Esophagus muscularis mucosa (tissue), 4 donors: ENCODE data around the gene KIAA0040.

Experiments used
- CTCF ChIP-seq, 3 experiments: fragments of 200-600 bp in 2 of 3; fragments of 450-650 bp in 1 of 3; sonication (generic) in 2 of 3; IDR thresholded peaks; one replicate each; pipeline ENCODE4 v1.5.1; 2017 to 2019; ENCODE audit warnings: antibody characterized with exemption in 3 of 3, mild to moderate bottlenecking in 2 of 3, moderate library complexity in 1 of 3
- EP300 ChIP-seq: sonication (generic); formaldehyde crosslinking; IDR thresholded peaks from one replicate; pipeline ENCODE4 v1.6.1; 2017; ENCODE audit warnings: antibody characterized with exemption
- POLR2AphosphoS5 ChIP-seq, 2 donors: sonication (generic); formaldehyde crosslinking; IDR thresholded peaks; one replicate each; pipeline ENCODE4 v1.6.1; 2017; ENCODE audit warnings: antibody characterized with exemption in 2 of 2

DNA sequence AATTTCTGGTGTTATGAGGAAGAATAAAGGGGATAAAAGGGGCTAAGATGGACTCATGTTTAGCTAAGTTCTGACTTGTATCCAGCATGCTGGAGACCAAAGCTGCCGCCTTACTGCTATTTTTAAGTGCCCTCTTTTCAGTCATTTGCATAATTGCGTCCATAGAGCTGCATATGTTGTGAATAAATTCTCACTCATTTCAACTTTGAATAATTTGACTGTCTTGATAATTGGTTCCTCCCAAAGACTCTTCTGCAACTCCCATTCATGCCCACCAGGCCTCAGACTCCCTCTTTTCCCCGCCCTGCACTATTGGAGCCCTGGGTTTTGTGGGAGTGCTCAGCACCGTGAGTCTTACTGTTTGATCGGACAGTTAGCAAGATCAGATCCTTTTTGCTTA, 45.0 kb downstream of the KIAA0040 start:
- TF ChIP-seq CTCF (IDR thresholded peaks at IDR 0.05) (no peak), EP300 (no peak), POLR2AphosphoS5 (IDR thresholded peaks at IDR 0.05) (no peak)
